ENCODE measurements around the gene PRRT1.
"Not testable (repeated sequence)": the region's sequence is repeated elsewhere in the genome, so short reads cannot be mapped to it uniquely, and the experiment has no call there.

Gene PRRT1

DNA sequence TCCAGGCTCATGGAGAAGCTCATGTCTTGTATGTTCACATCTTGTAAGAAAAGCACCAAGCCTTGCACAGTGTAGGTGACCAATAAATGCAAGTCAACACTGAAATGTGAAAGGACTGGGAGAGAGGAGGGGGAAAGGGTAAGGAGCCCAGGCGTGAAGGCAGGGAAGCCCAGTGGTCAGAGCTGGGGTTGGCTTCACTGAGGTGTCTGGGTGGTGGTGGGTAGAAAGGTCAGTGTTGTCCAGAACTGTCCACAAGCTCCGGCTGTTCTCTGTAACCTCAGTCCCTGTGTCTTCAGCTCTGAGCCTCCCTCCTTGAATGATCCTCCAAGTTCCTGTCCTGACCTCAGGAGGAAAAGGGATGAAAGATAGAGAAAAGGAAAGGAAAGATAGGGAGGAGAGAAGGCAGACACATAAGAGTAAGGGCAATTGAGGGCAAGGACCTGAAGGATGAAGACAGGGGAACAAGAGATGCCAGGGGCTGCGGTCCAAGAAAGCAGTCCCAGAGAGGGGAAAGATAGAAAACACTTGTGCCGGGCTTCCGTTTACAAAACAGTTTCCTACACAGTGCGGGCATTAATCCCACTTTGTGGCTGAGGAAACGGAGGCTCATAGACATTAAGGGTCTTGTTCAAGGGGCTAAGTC lies 40.2 kb downstream of the PRRT1 start:
- Histone ChIP-seq H3K36me3 (ENCODE audit: insufficient read depth, low read length) (peaks cover 10% of the 10 kb centered on the region), H3K4me3 (ENCODE audit: low read length) (no peak overlapping the region), H3K9me3 (ENCODE audit: low read length) (no peaks in the 10 kb centered on the region), H3K27me3 (ENCODE audit: insufficient read depth, low read length) (no peaks in the 10 kb centered on the region), H2AFZ (ENCODE audit: low read depth, low read length) (no peak overlapping the region), H3K4me1 (ENCODE audit: insufficient read depth, low read length) (peaks cover 15% of the 10 kb centered on the region)

DNA sequence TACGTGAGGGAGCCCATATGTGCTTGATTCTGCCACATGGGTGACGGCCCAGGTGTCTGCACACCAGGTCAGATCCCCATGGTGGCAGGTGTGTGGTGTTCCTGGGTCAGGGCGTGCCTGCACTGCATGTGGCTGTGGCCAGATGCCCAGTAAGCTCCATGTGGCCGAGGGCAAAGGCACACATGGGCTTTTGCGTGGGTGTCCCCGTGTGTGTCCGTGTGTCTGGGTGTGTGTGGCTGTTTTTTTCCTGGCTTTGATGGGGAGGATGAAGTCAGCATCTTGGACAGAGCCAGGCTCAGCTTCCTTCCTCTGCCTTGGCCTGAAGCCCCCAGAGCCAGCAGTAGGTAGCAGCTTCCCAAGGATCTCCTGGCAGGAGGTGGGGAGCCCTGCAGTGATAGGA lies 41.1 kb downstream of the PRRT1 start:
- Histone ChIP-seq H3K9me3 (ENCODE audit: low read length) (no peaks in the 10 kb centered on the region), H3K4me1 (ENCODE audit: insufficient read depth, low read length) (peaks cover 15% of the 10 kb centered on the region), H2AFZ (ENCODE audit: low read depth, low read length) (no peak overlapping the region)

DNA sequence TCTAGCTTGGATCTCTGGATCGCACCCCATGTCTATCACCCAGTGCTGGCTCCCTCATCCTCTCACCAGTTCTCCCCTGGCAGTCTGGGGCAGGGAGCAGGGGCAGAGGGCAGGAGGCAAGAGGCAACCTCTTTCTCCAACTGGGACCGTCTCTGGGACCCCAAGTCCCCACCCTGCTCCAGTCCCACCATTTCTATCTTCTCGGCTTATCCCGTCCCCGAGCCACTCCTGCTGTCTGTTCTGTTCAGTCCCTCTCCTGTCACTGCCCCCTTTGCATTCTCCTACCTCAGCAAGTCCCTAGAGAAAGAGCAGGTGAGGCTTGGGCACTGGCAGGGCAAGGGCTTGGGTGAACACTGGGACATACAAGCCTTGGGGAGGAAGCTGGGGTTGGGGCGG lies 42.0 kb downstream of the PRRT1 start:
- Histone ChIP-seq H3K4me1 (ENCODE audit: insufficient read depth, low read length) (peaks cover 15% of the 10 kb centered on the region), H3K4me3 (ENCODE audit: low read length) (no peak overlapping the region), H3K27me3 (ENCODE audit: insufficient read depth, low read length) (no peaks in the 10 kb centered on the region), H3K36me3 (ENCODE audit: insufficient read depth, low read length) (peaks cover under 1% of the 10 kb centered on the region), H2AFZ (ENCODE audit: low read depth, low read length) (no peak overlapping the region), H3K9me3 (ENCODE audit: low read length) (no peaks in the 10 kb centered on the region)

More for the DNA sequence above, 41.1 kb downstream of the PRRT1 start:
- Histone ChIP-seq H3K27me3 (ENCODE audit: insufficient read depth, low read length) (no peaks in the 10 kb centered on the region), H3K4me3 (ENCODE audit: low read length) (no peak overlapping the region), H3K36me3 (ENCODE audit: insufficient read depth, low read length) (peaks cover 3% of the 10 kb centered on the region)

DNA sequence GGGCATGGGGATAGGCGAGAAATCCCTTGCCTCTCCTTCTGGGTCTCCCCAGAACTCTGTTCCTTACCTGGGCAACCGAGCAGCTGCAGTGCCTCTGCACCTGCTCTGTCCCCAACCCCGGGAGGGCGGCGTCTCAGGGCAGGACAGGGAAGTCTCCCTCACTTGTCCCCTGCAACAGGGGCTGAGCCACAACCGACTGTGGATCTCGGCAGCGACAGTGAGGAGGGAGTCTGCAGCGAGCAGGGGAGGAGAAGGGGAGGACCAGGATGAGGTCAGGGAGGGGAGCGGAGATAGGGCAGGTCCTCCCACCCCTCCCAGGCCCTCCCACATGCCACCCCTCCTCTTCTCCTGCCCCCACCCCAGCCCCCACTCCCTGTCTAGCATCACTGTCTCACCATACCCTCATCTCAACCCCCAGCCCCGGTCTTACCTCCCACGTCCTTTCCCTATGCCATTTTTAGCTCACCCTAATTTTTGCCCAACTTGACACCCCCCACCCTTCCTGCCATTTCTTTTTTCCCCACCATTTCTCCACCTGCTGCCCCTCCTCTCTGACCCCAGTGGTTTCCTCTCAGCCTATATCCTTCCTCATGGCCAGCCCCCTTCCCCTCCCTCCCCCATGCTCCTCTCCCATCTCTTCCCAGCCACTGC lies 42.5 kb downstream of the PRRT1 start, which contains the start of gene TNXB:
Gene TNXB, minus strand, starts transcription at position 225 of the 651 bp plus-strand sequence. CDS start 11,140 bp downstream, outside the sequence.
- H3K36me3 ChIP-seq (ENCODE audit: insufficient read depth, low read length) = no peaks in the 10 kb centered on the region
- no peaks in the 10 kb centered on the region for H3K9me3 ChIP-seq (ENCODE audit: low read length)
- H2AFZ ChIP-seq (ENCODE audit: low read depth, low read length) = no peak within 1 kb of the TSS
- H3K27me3 ChIP-seq (ENCODE audit: insufficient read depth, low read length) = no peaks in the 10 kb centered on the region
- H3K4me3 ChIP-seq (ENCODE audit: low read length) = no peak within 1 kb of the TSS
- H3K4me1 ChIP-seq (ENCODE audit: insufficient read depth, low read length) = peaks cover 15% of the 10 kb centered on the region

DNA sequence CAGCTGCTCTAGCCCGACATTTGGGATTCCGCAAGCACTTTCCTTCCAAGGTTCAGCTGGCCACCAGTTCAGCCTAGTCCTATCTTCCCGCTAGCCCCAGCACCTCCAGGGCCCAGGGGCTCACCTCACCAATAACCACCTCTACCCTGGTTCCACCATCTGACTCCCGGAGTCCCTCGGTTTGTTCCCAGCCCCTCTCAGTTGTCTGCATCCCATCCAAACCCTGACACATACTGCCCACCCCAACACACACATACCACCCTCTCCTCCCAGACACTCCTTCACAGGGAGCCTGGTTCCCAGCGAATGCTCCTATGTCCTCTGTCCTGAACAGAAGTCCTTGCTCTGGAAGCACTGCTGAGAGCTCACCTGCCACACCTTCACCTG lies 43.0 kb downstream of the PRRT1 start:
- H3K4me3 ChIP-seq (ENCODE audit: low read length) = no peak overlapping the region
- no peaks in the 10 kb centered on the region for H3K27me3 ChIP-seq (ENCODE audit: insufficient read depth, low read length)
- no peaks in the 10 kb centered on the region for H3K9me3 ChIP-seq (ENCODE audit: low read length)
- no peaks in the 10 kb centered on the region for H3K36me3 ChIP-seq (ENCODE audit: insufficient read depth, low read length)
- peaks cover 15% of the 10 kb centered on the region for H3K4me1 ChIP-seq (ENCODE audit: insufficient read depth, low read length)
- H2AFZ ChIP-seq (ENCODE audit: low read depth, low read length) = no peak overlapping the region

DNA sequence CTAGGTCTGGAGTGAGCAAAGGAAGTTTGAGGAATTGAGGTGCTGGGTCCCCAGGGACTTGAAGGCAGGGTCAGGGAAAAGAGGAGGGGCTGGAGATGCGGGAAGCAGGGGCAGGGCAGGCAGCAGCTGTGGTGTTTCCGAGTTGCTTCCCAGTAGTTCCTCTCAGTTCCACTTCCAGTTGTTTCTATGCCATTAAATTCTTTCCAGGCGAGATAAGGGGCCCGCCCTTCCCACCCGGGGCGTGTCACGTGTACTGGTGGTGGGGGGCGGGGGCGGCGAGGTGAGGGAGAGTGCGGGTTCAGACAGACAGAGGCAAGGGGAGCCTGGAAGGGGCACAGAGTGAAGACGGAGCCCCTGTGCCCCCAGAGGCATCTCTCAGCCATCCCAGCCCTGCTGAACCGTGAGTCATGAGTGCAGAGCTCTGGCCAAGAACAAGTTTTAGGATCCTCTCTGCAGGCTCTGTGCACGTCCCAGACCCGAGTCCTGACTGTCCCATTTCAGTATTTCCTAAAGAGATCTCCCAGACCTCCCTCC lies 43.6 kb downstream of the PRRT1 start:
- Histone ChIP-seq H3K4me1 (ENCODE audit: insufficient read depth, low read length) (peaks cover 15% of the 10 kb centered on the region), H3K36me3 (ENCODE audit: insufficient read depth, low read length) (no peaks in the 10 kb centered on the region), H3K4me3 (ENCODE audit: low read length) (no peak overlapping the region), H2AFZ (ENCODE audit: low read depth, low read length) (no peak overlapping the region), H3K9me3 (ENCODE audit: low read length) (no peaks in the 10 kb centered on the region), H3K27me3 (ENCODE audit: insufficient read depth, low read length) (no peaks in the 10 kb centered on the region)

DNA sequence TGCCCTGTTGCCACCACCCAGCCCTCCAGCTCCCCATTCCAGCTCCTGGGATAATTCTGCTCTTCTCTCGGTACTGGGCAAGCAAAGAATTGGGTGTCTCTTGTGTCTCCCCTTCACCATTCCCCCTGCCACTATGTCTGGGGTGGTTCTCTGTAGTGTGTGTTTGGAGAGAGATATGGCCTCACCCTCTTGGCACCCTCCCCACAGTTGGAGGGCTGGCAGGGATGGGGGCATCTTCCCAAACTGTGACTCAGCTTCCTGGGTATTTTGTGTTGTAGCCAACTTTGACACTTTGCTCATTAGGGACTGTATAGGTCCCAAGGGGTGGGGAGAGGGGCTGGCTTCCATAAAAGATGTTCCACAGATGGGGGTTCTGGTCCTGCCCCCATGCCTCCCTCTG lies 44.3 kb downstream of the PRRT1 start:
- no peaks in the 10 kb centered on the region for H3K9me3 ChIP-seq (ENCODE audit: low read length)
- H3K4me1 ChIP-seq (ENCODE audit: insufficient read depth, low read length) = peaks cover 12% of the 10 kb centered on the region
- no peaks in the 10 kb centered on the region for H3K27me3 ChIP-seq (ENCODE audit: insufficient read depth, low read length)
- H3K36me3 ChIP-seq (ENCODE audit: insufficient read depth, low read length) = no peaks in the 10 kb centered on the region
- no peak overlapping the region for H3K4me3 ChIP-seq (ENCODE audit: low read length)
- no peak overlapping the region for H2AFZ ChIP-seq (ENCODE audit: low read depth, low read length)

DNA sequence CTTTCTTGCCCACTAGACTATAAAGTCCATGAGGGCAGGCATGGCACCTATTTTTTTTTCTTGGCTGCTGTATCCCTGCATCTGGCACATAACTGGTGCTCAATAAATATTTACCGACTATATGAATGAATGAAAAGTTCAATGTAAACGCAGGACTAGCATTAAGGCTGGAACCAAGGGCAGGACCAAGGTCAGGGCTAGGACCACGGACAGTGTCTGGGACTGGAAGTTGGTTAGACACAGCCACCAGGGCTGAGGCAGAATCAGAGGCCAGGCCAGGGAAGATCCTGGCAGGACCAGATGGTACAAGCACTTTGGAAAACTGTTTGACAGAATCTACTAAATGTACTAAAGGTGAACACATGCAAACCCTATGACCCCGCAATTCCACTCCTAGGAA lies 46.3 kb downstream of the PRRT1 start:
- Histone ChIP-seq H3K4me3 (ENCODE audit: low read length) (no peak overlapping the region), H3K4me1 (ENCODE audit: insufficient read depth, low read length) (peaks cover 10% of the 10 kb centered on the region), H3K9me3 (ENCODE audit: low read length) (no peaks in the 10 kb centered on the region), H3K27me3 (ENCODE audit: insufficient read depth, low read length) (no peaks in the 10 kb centered on the region), H2AFZ (ENCODE audit: low read depth, low read length) (no peak overlapping the region), H3K36me3 (ENCODE audit: insufficient read depth, low read length) (no peaks in the 10 kb centered on the region)

DNA sequence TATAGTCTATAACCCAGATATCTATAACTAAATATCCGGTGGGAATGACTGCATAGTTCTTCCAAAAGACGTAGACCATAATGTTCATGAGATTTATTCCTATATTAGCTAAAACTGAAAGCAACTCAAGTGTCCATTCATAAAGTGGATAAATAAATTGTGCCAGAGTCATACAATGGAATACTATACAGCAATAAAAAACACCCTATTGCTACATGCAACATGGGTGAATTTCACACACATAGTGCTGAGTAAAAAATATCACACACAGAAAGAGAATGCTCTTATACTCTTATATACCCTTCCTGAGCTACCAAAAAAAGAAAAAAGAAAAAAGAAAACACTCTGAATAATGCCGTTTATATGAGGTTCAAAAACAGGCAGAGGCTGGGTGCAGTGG lies 49.5 kb downstream of the PRRT1 start:
- no peak overlapping the region for H3K4me3 ChIP-seq (ENCODE audit: low read length)
- H3K4me1 ChIP-seq (ENCODE audit: insufficient read depth, low read length) = no peaks in the 10 kb centered on the region
- no peak overlapping the region for H2AFZ ChIP-seq (ENCODE audit: low read depth, low read length)
- H3K9me3 ChIP-seq (ENCODE audit: low read length) = no peaks in the 10 kb centered on the region
- H3K27me3 ChIP-seq (ENCODE audit: insufficient read depth, low read length) = peaks cover 6% of the 10 kb centered on the region
- H3K36me3 ChIP-seq (ENCODE audit: insufficient read depth, low read length) = no peaks in the 10 kb centered on the region

DNA sequence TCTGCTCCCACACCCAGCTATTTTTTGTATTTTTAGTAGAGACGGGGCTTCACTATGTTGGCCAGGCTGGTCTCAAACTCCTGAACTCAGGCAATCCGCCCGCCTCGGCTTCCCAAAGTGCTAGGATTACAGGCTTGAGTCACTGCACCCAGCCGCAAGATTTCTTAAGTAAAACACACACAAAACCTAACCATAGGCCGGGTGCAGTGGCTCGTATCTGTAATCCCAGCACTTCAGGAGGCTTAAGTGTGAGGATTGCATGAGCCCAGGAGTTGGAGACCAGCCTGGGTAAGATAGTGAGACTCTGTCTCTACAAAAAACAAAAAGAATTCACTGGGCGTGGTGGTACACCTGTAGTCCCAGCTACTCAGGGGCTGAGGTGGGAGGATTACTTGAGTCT lies 51.5 kb downstream of the PRRT1 start:
- H2AFZ ChIP-seq (ENCODE audit: low read depth, low read length); H3K9me3 ChIP-seq (ENCODE audit: low read length); H3K4me1 ChIP-seq (ENCODE audit: insufficient read depth, low read length); H3K4me3 ChIP-seq (ENCODE audit: low read length); H3K36me3 ChIP-seq (ENCODE audit: insufficient read depth, low read length): not testable (repeated sequence)
- H3K27me3 ChIP-seq (ENCODE audit: insufficient read depth, low read length) = peaks cover 10% of the 10 kb centered on the region

All from neuron (in vitro differentiated cells).